ENCODE measurements around the gene CCDC68.

Gene CCDC68

DNA sequence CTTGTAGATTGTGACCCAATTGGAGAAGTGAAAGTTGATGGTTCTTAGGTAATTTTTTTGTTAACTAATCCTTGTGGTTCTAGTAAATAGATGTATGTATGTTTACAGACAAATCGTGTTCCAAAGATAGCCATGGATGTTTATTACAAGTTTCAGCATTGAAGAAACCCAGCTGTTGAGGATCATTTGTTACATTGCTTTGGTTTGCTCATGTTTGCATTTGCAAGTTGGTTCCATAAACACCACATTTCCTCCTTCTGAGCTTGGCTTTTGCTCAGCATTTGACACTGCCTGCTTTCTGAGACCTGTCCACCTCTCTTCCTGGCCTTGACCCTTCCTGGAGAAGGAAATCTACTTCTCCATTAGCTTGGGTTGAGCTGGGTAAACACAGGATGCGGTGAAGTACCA lies 1.8 kb upstream of the CCDC68 start:
- DNase-seq (ENCODE audit: low read depth): no peak

GRCh38 chr18:54960197-54960596 lies 936 bp upstream of the CCDC68 start:
- no peak for DNase-seq (ENCODE audit: low read depth)

- DNase-seq (ENCODE audit: low read depth): no peak
These were observed 1.3 kb downstream of the CCDC68 start for GRCh38 chr18:54957996-54958395.

DNA sequence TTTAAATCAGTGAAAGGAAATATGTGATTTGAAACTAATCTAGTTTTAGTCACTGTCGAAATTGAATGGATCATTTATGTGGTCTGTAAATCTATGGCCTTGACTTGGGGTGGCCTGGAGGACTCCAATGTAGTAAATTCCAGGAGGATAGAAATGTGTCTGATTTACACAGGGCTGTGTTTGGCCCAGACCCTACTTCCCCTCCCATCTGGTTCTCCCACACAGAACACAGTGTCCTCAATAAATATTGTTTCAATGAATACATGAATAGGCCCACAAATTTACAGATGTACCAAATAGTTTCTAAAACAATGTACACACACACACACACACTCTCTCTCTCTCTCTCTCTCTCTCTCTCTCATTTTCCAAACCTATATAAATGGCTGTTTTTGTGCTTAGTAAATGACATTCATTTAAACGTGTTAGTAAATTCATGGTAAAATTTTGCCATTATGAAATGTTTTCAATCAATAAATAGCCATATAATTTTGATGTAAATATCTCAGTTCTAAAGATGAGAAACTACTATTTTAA lies 1.9 kb downstream of the CCDC68 start:
- no peak for DNase-seq (ENCODE audit: low read depth)

- DNase-seq (ENCODE audit: low read depth): no peak
These were observed 2.8 kb downstream of the CCDC68 start for GRCh38 chr18:54956506-54956905.

- DNase-seq (ENCODE audit: low read depth): no peak
These were observed 7.2 kb downstream of the CCDC68 start for GRCh38 chr18:54952026-54952425.

DNA sequence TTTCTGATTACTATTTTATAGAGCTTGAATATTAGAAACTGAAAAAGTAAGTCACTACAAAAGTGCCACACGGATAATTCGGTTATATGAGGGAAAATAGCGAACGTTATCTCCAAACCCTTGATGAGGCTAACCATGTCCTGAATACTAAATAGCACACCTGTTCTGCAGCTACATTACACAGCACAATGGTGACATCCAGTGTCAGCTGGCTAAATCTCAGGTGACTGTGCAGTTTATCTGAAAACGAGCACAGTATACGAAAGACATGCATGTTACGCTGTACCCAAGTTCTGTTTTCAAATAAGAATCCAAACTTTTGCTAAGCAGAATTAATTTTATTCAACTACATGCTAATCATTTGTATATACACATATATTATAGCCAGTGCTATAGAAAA lies 9.0 kb downstream of the CCDC68 start:
- DNase-seq (ENCODE audit: low read depth): no peak

DNA sequence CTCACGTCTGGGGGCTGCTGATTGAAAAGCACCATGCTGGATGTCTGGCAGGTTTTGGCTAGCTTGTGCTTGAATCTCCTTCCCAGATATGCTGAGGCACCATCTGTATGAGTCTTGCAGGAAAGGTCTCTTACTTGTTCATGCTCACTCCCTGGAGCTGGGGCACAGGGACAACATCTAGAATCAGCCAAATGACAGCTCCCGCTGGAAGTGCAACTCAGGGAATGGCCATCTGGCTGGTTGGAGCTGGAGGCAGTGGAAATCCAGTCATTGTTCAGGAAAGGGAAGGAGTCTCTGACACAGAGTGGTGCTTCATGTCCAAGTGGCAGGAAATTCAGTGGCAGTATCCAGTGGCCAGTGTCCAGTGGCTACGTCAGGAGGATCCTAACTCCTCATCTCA lies 9.7 kb downstream of the CCDC68 start:
- no peak for DNase-seq (ENCODE audit: low read depth)

GRCh38 chr18:54948350-54948837 lies 10.9 kb downstream of the CCDC68 start:
- no peak for DNase-seq (ENCODE audit: low read depth)

- DNase-seq (ENCODE audit: low read depth): no peak
These were observed 12.2 kb downstream of the CCDC68 start for GRCh38 chr18:54947091-54947490.

DNA sequence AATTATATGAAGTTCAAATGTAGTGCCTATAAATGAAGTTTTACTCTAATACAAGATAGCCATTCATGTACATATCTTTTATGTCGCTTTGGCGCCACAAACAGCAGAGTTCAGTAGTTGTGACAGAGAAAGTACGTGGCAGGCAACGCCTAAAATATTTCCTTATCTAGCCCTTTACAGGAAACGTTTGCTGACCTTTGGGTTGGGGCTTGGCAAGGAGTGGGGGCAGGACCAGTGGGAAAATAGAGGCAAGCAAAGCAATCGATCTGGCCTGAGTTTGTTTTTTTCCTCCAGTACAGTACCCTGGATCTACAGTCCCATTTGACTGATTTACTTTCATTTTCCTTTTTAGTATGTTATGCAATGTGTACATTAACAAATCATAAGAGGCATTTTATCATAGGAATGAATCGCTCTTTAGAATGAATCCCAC lies 13.1 kb downstream of the CCDC68 start:
- no peak for DNase-seq (ENCODE audit: low read depth)

- DNase-seq (ENCODE audit: low read depth): no peak
These were observed 13.6 kb downstream of the CCDC68 start for GRCh38 chr18:54945576-54946125.

GRCh38 chr18:54942569-54942968 lies 16.7 kb downstream of the CCDC68 start:
- no peak for DNase-seq (ENCODE audit: low read depth)

DNA sequence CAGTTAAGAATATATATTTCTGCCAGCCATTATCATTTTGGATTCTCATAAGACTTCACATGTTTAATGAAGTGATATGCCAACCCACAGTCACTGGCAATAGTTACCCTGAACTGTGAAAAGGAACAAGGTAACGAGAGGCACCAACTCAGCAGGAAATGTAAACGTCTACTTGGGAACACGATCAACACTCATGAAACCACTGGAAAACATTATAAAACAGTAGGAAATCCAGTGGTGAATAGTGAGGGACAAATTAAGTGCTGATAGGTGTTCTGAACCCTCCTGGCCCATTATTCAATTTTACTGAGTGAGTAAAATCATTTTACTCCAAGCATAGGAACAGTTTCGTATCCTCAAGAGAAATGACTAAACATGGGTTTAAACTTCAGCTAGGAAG lies 17.1 kb downstream of the CCDC68 start:
- DNase-seq (ENCODE audit: low read depth): no peak

- no peak for DNase-seq (ENCODE audit: low read depth)
These were observed 19.8 kb downstream of the CCDC68 start for GRCh38 chr18:54939361-54939917.

- no peak for DNase-seq (ENCODE audit: low read depth)
These were observed 20.8 kb downstream of the CCDC68 start for GRCh38 chr18:54938506-54938905.

GRCh38 chr18:54932472-54932871 lies 26.8 kb downstream of the CCDC68 start:
- no peak for DNase-seq (ENCODE audit: low read depth)

GRCh38 chr18:54931152-54931551 lies 28.1 kb downstream of the CCDC68 start:
- no peak for DNase-seq (ENCODE audit: low read depth)

GRCh38 chr18:54928236-54928635 lies 31.0 kb downstream of the CCDC68 start:
- no peak for DNase-seq (ENCODE audit: low read depth)

DNA sequence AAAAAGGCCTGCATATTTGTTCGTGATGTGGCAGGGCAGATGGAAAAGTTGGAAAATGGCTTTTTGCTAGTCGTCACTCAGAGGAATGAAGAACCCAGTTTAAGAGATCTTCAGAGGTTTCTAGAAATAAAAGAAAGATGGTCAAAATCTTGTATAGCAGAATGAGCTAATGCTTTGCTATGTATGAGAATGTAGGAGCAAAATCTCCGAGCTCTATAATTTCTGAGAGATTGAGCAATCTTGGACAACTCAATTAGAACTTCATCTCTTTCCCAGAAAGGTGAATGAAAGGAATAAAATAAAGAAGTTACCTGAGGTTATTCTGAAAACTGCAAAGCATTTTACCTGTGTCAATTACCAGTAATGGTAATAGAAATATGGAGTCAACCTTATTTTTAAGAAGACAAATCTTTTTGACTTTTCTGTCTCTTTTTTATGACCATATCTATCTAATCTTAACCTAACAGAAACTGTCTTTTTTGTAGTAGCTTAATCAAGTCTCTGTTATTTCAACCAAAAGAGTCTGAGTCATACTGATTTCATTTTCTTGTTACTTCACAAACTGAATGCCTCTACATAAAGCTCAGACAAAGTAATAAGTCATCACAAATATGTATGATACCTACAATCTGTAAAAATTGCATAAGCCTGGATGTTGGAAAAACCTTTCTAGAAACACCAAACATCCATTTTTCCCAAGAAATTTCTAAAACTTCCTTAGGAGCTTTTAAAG lies 32.5 kb downstream of the CCDC68 start:
- no peak for DNase-seq (ENCODE audit: low read depth)

- no peak for DNase-seq (ENCODE audit: low read depth)
These were observed 34.3 kb downstream of the CCDC68 start for GRCh38 chr18:54924948-54925347.

DNA sequence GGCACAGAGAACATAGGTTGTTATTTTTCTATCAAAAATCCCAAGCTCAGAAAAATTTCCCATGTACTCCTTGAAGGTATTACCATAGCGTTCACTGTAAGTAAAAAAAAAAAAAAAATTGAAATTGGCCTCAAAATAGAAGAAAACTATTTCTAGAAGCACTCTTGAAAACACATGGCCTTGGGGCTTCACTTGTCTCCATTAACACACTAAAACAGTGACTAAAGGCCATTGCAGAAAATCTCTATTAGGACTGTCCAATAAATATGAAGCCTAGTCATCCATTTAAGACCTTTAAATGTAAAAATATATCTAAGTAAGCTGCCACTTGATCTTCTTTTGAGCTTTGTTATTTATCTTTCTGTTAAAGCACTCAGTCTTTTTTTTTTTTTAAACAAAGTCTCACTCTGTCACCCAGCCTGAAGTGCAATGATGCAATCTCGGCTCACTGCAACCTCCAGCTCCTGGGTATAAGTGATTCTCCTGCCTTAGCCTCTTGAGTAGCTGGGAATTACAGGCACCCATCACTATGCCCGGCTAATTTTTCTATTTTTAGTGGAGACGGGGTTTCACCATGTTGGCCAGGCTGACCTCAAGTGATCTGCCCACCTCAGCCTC lies 35.8 kb downstream of the CCDC68 start:
- DNase-seq (ENCODE audit: low read depth): no peak

DNA sequence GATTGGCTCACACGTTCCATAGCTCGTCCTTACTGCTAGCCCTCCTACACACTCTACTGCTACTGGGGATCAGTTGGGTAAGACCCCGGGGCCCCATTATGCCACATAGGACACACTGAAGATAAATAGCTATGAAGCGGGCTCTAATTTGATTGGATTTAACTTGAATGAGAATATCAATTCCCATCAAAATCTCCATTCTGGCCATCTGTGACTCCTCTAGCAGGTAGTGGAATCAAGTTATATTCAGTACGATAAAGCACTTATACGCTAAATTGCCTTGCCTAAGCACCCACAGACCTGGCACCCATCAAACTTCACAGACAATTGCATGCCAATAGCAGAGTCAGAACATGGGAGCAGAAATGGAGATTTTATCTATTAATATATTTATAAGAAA lies 39.8 kb downstream of the CCDC68 start:
- no peak for DNase-seq (ENCODE audit: low read depth)

Measured in GM04503 (cell line).